ENCODE results near the gene SLC35B2. TPM values are rescaled to one million over a fixed set of nuclear protein-coding genes. Genes with fewer than 3 reads are reported as not detected.

SLC35B2 gene
- total RNA-seq, 2 donors from 2014 or later = 44.5 to 59.9 TPM

DNA sequence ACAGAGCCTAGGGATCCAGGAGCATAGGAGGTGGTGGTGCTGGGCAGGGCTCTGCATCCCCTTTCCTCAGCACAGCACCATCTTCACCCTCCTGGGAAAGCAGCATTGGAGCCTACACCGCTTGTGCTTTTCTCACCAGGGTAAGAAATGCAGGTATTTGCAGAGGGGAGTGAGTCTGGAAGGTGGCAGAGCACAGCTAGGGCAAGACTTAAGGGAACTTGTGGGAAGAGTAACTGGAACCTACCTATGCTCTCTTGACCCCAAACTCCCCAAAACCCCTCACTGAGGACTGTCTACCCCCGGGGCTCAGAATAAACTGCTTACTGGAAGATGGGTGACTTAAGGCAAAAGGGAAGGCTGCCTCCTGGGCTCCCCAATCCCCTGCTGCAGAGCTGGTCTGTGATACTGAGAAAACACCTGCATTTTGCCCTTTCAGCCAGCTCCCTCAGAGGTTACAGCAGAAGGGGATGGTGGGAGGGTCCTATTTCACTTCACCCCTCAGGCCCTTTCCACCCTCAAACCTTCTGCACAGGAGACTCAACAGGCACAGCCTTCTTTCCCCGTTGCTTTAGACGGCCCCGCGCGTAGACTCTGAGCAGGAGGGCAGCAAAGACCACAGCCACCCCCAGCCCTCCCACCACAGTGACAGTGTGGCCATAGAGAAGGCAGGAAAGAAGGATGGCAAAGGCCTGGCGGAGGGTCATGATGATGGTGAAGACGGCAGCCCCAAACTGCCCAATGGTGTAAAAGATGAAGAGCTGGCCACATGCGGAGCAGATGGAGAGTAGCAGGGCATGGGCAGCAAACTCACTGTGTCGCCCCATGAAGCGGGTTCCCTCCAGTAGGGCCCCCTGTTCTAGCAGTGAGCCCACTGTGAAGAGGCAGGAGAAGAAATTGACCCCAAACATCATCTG, 2.9 kb downstream of the SLC35B2 start:
- no peak for DNase-seq (ENCODE audit: low spot score)
- Histone ChIP-seq H3K36me3 (peaks cover 21 to 34% of the 10 kb centered on the region in 2 donors), H3K9me3 (no peaks in the 10 kb centered on the region), H3K27me3 (replicated peaks; ENCODE audit: insufficient read depth) (no peaks in the 10 kb centered on the region), H3K4me3 (no peak overlapping the region), H3K27ac (no peak overlapping the region), H3K4me1 (replicated peaks) (peaks cover 7% of the 10 kb centered on the region)
- TF ChIP-seq POLR2A (IDR thresholded peaks at IDR 0.05) (no peak), POLR2AphosphoS5 (IDR thresholded peaks at IDR 0.05) (no peak)
- TF ChIP-seq, protein P1, sequence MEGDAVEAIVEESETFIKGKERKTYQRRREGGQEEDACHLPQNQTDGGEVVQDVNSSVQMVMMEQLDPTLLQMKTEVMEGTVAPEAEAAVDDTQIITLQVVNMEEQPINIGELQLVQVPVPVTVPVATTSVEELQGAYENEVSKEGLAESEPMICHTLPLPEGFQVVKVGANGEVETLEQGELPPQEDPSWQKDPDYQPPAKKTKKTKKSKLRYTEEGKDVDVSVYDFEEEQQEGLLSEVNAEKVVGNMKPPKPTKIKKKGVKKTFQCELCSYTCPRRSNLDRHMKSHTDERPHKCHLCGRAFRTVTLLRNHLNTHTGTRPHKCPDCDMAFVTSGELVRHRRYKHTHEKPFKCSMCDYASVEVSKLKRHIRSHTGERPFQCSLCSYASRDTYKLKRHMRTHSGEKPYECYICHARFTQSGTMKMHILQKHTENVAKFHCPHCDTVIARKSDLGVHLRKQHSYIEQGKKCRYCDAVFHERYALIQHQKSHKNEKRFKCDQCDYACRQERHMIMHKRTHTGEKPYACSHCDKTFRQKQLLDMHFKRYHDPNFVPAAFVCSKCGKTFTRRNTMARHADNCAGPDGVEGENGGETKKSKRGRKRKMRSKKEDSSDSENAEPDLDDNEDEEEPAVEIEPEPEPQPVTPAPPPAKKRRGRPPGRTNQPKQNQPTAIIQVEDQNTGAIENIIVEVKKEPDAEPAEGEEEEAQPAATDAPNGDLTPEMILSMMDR (IDR thresholded peaks at IDR 0.05) = no peak
- intact Hi-C loops (cut with DNase I) = no loop called here
- 75% methylated on average over 12 of the region's 12 CpGs for WGBS

DNA sequence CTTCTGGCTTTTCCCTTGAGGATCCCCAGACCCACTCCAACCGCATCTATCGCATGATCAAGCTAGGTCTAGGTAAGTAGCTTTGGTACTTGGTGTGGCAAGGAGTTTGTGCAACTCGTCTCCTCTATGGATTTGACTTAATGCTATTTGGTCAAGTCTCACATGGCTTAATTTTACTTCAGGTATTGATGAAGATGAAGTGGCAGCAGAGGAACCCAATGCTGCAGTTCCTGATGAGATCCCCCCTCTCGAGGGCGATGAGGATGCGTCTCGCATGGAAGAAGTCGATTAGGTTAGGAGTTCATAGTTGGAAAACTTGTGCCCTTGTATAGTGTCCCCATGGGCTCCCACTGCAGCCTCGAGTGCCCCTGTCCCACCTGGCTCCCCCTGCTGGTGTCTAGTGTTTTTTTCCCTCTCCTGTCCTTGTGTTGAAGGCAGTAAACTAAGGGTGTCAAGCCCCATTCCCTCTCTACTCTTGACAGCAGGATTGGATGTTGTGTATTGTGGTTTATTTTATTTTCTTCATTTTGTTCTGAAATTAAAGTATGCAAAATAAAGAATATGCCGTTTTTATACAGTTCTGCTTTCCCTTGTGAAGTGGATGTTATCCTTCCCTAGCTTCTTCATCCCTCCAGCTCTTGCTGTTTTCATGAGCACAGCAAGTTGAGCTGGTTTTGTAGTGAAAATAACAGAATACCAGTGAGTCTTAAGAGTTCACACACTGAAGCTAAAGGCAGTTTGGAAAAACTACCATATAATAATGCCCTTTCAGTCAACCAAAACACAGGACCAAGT, 3.8 kb downstream of the SLC35B2 start:
- DNase-seq (ENCODE audit: low spot score) = no peak
- no peak overlapping the region for H3K4me3 ChIP-seq
- H3K36me3 ChIP-seq = peaks cover 21 to 37% of the 10 kb centered on the region in 2 donors
- H3K27me3 ChIP-seq (replicated peaks; ENCODE audit: insufficient read depth) = no peaks in the 10 kb centered on the region
- no peak for TF ChIP-seq POLR2A (IDR thresholded peaks at IDR 0.05)
- TF ChIP-seq, protein P1 (IDR thresholded peaks at IDR 0.05) = peak in 2 of 4 experiments; percentile 38 to 41
- 65% methylated on average over 10 of the region's 10 CpGs for WGBS
- H3K9me3 ChIP-seq = no peaks in the 10 kb centered on the region
- no peak overlapping the region for H3K27ac ChIP-seq
- intact Hi-C loops (cut with DNase I) = no loop called here
- H3K4me1 ChIP-seq (replicated peaks) = peaks cover 13% of the 10 kb centered on the region

DNA sequence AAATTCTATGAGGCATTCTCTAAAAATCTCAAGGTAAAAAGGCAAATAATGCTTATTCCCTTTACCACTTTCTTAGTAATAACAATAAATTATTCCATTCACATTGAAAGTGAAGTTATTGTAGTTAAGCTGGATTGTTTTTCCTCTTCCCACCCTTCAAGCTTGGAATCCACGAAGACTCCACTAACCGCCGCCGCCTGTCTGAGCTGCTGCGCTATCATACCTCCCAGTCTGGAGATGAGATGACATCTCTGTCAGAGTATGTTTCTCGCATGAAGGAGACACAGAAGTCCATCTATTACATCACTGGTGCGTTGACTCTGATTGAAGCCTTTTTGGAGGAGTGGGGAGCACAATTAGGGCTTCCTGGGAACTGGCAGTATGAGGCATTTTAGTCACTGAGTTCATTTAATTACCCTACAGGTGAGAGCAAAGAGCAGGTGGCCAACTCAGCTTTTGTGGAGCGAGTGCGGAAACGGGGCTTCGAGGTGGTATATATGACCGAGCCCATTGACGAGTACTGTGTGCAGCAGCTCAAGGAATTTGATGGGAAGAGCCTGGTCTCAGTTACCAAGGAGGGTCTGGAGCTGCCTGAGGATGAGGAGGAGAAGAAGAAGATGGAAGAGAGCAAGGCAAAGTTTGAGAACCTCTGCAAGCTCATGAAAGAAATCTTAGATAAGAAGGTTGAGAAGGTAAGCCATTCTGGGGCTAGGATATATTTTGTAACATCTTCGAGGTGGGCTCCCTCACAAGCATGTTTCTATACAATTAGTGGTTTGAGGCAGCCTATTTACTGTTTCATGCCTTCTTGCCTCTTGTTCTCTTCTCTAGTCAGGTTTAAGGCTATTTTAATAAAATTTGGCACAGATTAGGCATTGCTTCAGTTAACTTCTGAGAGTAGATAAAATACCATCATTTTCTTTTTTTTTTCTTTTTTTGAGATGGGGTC, 5.5 kb downstream of the SLC35B2 start:
- Histone ChIP-seq H3K4me3 (no peak overlapping the region), H3K27ac (no peak overlapping the region), H3K4me1 (replicated peaks) (peaks cover 13% of the 10 kb centered on the region), H3K27me3 (replicated peaks; ENCODE audit: insufficient read depth) (no peaks in the 10 kb centered on the region), H3K9me3 (no peaks in the 10 kb centered on the region), H3K36me3 (peaks cover 21 to 37% of the 10 kb centered on the region in 2 donors)
- intact Hi-C loops (cut with DNase I) = no loop called here
- 91% methylated on average over 14 of the region's 14 CpGs for WGBS
- no peak for DNase-seq (ENCODE audit: low spot score)
- TF ChIP-seq POLR2AphosphoS5 (IDR thresholded peaks at IDR 0.05) (no peak), POLR2A (IDR thresholded peaks at IDR 0.05) (no peak)
- TF ChIP-seq, protein P1 (IDR thresholded peaks at IDR 0.05) = no peak

DNA sequence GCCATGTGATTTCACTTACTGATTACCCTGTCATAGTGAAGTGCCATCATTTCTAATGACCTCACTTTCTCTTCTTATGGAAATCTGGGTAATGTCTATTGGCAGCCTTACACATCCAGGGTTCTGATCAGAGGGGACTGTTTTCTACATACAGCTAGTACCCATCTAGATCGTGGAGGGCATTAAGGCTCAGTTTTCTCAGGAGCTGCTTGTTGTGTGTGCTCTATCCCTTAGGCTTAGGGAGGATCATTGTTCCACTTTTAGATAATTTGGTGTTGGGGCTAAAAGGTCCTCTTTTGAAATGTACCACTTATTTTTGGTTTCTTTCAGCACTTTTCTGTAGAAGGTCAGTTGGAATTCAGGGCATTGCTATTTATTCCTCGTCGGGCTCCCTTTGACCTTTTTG, 6.6 kb downstream of the SLC35B2 start:
- H3K4me1 ChIP-seq (replicated peaks) = peaks cover 9% of the 10 kb centered on the region

More for the DNA sequence above, 6.6 kb downstream of the SLC35B2 start:
- TF ChIP-seq POLR2AphosphoS5 (IDR thresholded peaks at IDR 0.05) (no peak), POLR2A (IDR thresholded peaks at IDR 0.05) (no peak)
- TF ChIP-seq, protein P1 (IDR thresholded peaks at IDR 0.05) = no peak
- intact Hi-C loops (cut with DNase I) = no loop called here
- Histone ChIP-seq H3K36me3 (peaks cover 21 to 37% of the 10 kb centered on the region in 2 donors), H3K4me3 (no peak overlapping the region), H3K27ac (no peak overlapping the region), H3K27me3 (replicated peaks; ENCODE audit: insufficient read depth) (no peaks in the 10 kb centered on the region), H3K9me3 (no peaks in the 10 kb centered on the region)
- DNase-seq (ENCODE audit: low spot score) = no peak
- WGBS = 74% methylated on average over 3 of the region's 3 CpGs
